ENCODE data around the gene ARCN1.

- TF ChIP-seq CTCF (IDR thresholded peaks at IDR 0.05 in 4 of 5, conservative IDR thresholded peaks at IDR 0.05 in 1 of 5) (no peak), POLR2A (IDR thresholded peaks at IDR 0.05) (no peak)
These were observed 42.5 kb upstream of the ARCN1 start for GRCh38 chr11:118529584-118530175.
